Cardiac fibroblast (primary cell): Measurements from ENCODE around the gene SLC2A13.
A peak's percentile ranks its signal among the peaks of the same experiment; 100 is the strongest.
"Not testable (repeated sequence)": the region's sequence is repeated elsewhere in the genome, so short reads cannot be mapped to it uniquely, and the experiment has no call there.

Experiments
- DNase-seq, 2 donors: peaks; one replicate each; pipeline versions ENCODE4 v3.0.0 to v3.0.0-alpha.2; 2010; ENCODE audit warnings: low read depth in 2 of 2
- H3K4me3 ChIP-seq, 2 donors: replicated peaks in 1 of 2; 1 replicate in 1 of 2; 2 replicates in 1 of 2; pipeline ENCODE4 v1.5.1; 2011; ENCODE audit warnings: low read depth in 2 of 2, low read length in 2 of 2, mild to moderate bottlenecking in 2 of 2, moderate library complexity in 1 of 2
- CTCF ChIP-seq: IDR thresholded peaks from one replicate; pipeline ENCODE4 v1.5.1; 2011; ENCODE audit warnings: low read depth, mild to moderate bottlenecking, low read length, inconsistent platforms

The SLC2A13 gene

DNA sequence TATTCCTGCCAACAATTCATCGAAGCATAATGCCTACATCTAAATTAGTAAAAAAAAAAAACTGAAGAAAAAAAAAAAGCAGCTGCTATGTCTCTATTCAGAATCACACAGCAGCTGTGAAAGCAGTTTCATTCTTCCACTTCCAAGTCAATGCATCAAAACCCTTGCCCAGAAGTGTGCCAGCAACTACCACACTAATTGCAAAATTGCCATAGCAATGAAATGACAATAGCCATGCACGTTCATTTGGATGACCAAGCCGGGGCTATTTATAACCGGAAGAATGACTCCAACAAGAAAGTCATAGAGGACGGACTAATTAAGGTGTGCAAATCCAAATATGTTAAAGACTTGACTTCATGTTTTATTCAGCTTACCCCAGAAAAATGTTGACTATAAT, 42.5 kb downstream of the SLC2A13 start:
- no peak overlapping the region for H3K4me3 ChIP-seq
- peak; percentile 33 to 48 for DNase-seq
- TF ChIP-seq CTCF: no peak

- DNase-seq: peak in 1 of 2 donors; percentile 22
- no peak for TF ChIP-seq CTCF
- no peak overlapping the region for H3K4me3 ChIP-seq
Observed at GRCh38 chr12:40058721-40059190, 47.1 kb downstream of the SLC2A13 start.

DNA sequence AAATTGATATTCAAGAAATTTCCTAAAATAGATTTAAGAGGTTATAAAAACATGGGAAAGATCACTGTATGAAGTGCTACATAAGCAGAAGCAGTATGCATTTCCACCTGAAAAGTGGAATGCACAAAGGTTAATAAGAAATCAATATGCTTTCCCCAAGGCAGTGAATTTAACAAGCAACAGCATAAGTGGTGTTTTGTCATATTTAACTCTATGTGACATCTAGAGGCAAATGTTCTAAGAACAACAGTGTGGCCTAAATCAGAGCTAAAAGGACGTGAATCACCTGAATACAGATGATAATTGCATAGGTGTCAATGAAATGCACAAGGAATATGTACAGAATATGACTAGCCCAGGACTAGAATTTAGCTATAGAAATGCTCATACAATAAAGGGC, 49.5 kb downstream of the SLC2A13 start:
- no peak for DNase-seq
- no peak overlapping the region for H3K4me3 ChIP-seq
- no peak for TF ChIP-seq CTCF

- DNase-seq: no peak
- no peak for TF ChIP-seq CTCF
- H3K4me3 ChIP-seq: no peak overlapping the region
Observed at GRCh38 chr12:40055776-40056175, 50.1 kb downstream of the SLC2A13 start.

DNA sequence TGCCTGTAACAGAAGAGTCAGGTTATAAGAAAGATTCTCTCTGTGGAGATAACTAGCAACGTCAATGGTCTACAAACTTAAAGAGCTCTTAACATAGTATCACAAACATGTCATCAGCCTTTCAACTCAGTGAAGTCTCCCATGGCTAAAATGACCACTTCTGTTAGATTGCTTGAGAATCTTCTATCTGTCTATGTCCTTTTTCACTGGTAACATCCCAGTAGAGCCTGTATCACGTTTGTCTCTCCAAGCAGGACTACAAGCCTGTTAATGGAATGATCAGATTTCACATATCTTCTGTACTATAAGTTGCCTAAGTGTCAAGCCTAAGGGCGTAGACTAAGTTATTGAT, 50.7 kb downstream of the SLC2A13 start:
- peak in 1 of 2 donors; percentile 17 for DNase-seq
- no peak for TF ChIP-seq CTCF
- H3K4me3 ChIP-seq: no peak overlapping the region

GRCh38 chr12:40054555-40055227, 51.2 kb downstream of the SLC2A13 start:
- no peak for TF ChIP-seq CTCF
- peak; percentile 69 to 93 for DNase-seq
- H3K4me3 ChIP-seq: no peak overlapping the region

DNA sequence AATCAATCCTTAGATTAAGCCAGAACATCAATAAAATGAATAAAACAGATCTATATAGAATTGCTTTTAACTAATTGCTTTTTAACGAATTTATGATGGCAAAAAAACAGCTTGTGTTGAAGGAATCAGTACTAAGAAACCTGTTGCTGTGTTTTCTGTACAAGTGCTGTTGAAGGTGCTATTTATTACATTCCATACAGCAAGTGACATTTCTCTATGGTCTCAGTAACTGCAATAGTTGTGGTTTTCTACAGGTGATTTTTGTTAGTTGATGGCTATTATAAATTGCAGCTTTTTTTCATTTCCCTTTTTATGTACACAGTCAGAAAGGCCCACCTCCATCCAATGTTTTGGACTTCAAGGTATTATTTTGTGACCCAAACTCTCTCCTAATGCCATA, 56.6 kb downstream of the SLC2A13 start:
- no peak for DNase-seq
- no peak for TF ChIP-seq CTCF
- no peak overlapping the region for H3K4me3 ChIP-seq

DNA sequence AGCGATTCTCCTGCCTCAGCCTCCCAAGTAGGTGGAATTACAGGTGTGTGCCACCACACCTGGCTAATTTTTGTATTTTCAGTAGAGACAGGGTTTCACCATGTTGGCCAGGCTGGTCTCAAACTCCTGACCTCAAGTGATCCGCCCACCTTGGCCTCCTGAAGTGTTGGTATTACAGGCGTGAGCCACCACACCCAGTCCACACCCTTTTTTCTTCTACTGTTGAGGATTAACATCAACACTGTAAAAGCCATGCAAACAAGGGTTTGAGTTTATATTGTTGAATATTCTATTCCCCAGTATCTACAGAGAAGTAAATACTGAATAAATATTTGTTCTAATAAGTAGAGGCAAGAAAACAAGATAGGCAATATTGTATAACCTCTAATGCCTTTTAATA, 58.9 kb downstream of the SLC2A13 start:
- DNase-seq, H3K4me3 ChIP-seq: not testable (repeated sequence)
